ENCODE data around the gene GPR152. TPM values are rescaled to one million over a fixed set of nuclear protein-coding genes. Genes with fewer than 3 reads are reported as not detected.

GPR152 gene
- total and polyA plus RNA-seq, 7 donors = not detected

DNA sequence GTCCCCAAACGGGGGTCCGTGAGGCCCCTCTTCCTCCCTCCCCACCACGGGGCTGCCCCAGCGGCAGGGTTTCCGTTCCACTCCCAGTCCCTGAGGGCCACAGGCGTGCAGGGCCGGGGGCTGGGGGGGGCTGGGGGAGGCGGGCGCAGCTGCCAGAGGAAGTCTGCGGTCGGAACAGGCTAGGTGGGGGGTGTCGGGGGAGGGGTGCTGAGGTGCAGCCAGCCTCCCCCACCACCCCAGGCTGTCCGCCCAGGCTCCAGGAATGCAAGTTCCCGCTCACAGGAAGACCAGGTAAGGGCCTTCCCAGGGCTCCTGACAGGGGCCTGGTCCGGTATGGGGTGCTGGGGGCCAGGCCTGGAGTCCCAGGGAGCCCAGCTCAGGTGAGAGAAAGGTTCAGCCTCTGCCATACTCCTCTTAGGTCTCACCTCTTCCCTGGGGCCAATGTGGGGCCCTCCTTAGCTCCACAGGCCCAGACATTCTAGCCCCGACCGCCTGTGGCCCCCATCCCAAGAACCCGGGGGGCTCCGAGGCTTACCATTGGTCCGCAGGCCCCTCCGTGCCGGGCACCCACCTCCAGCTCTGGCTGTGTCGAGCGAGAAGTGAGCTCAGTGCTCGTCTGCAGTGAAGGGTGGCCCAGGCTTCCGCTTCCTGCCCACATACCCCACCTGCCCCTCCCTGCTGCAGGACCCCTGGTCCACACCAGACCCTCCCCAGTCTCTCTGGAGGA lies 15.3 kb downstream of the GPR152 start, which contains the start of gene PTPRCAP:
Gene PTPRCAP (minus strand): TSS at position 601 of the 727 bp plus-strand sequence. CDS start 63 bp downstream, at position 538.
- TF ChIP-seq POLR2AphosphoS5 (IDR thresholded peaks at IDR 0.05) (no peak), POLR2A (IDR thresholded peaks at IDR 0.05) (no peak), EP300 (IDR thresholded peaks at IDR 0.05) (no peak)
- TF ChIP-seq, protein P1, sequence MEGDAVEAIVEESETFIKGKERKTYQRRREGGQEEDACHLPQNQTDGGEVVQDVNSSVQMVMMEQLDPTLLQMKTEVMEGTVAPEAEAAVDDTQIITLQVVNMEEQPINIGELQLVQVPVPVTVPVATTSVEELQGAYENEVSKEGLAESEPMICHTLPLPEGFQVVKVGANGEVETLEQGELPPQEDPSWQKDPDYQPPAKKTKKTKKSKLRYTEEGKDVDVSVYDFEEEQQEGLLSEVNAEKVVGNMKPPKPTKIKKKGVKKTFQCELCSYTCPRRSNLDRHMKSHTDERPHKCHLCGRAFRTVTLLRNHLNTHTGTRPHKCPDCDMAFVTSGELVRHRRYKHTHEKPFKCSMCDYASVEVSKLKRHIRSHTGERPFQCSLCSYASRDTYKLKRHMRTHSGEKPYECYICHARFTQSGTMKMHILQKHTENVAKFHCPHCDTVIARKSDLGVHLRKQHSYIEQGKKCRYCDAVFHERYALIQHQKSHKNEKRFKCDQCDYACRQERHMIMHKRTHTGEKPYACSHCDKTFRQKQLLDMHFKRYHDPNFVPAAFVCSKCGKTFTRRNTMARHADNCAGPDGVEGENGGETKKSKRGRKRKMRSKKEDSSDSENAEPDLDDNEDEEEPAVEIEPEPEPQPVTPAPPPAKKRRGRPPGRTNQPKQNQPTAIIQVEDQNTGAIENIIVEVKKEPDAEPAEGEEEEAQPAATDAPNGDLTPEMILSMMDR (IDR thresholded peaks at IDR 0.05) = no peak
- intact Hi-C loops (cut with DNase I) = no loop called here
- Histone ChIP-seq H3K4me3 (peak within 1 kb of the TSS in 1 of 4 donors; percentile 4), H3K27ac (peak within 1 kb of the TSS; percentile 31 to 49 (median 34)), H3K4me1 (peaks cover 0 to 33% (median 20%) of the 10 kb centered on the region in 4 donors), H3K9me3 (no peaks in the 10 kb centered on the region), H3K36me3 (peaks cover 12 to 87% (median 49%) of the 10 kb centered on the region in 4 donors), H3K27me3 (no peaks in the 10 kb centered on the region)
- WGBS, 2 donors = 45 to 76% methylated on average over 26 of the region's 26 CpGs
- DNase-seq = no peak

DNA sequence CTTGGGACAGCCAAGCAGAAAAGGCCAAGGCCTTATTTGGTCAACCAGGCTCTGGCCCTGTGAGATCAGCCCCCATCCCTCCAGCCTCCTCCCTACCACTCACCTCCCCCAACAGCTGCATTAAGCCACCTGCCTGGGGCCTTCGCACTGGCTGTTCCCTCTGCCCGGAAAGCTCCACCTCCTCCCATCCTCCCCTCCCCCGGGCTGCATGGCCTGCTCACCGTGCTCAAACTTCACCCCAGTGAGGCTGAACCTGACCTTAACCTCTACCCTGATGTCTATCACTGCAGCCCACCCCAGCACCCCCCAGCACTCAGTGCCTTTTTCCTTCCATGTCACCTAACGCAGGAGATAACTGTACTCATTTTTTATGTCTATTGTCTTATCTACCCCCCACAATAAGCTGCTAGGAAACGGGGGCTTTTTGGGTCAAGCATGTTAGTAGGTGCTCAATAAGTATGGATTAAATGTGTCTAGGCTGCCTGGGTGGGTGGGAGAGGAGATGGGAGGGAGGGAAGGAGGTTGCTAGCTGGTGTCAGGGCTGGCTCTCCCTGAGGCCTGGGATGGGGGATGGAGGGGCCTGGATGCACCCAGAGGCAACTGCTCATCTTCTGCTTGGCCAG lies 16.0 kb downstream of the GPR152 start:
- TF ChIP-seq, protein P1 (IDR thresholded peaks at IDR 0.05) = no peak
- TF ChIP-seq POLR2AphosphoS5 (IDR thresholded peaks at IDR 0.05) = no peak
- no peak for TF ChIP-seq POLR2A (IDR thresholded peaks at IDR 0.05)
- TF ChIP-seq EP300 (IDR thresholded peaks at IDR 0.05) = no peak
- intact Hi-C loops (cut with DNase I) = no loop called here
- no peaks in the 10 kb centered on the region for H3K9me3 ChIP-seq
- H3K27me3 ChIP-seq = no peaks in the 10 kb centered on the region
- H3K27ac ChIP-seq = peak overlapping the region in 3 of 4 donors; percentile 31 to 49 (median 37)
- 36 to 56% methylated on average over 6 of the region's 6 CpGs for WGBS, 2 donors
- no peak overlapping the region for H3K4me3 ChIP-seq
- peaks cover 17 to 87% (median 51%) of the 10 kb centered on the region in 4 donors for H3K36me3 ChIP-seq
- H3K4me1 ChIP-seq = peaks cover 0 to 28% (median 16%) of the 10 kb centered on the region in 4 donors
- DNase-seq = no peak

DNA sequence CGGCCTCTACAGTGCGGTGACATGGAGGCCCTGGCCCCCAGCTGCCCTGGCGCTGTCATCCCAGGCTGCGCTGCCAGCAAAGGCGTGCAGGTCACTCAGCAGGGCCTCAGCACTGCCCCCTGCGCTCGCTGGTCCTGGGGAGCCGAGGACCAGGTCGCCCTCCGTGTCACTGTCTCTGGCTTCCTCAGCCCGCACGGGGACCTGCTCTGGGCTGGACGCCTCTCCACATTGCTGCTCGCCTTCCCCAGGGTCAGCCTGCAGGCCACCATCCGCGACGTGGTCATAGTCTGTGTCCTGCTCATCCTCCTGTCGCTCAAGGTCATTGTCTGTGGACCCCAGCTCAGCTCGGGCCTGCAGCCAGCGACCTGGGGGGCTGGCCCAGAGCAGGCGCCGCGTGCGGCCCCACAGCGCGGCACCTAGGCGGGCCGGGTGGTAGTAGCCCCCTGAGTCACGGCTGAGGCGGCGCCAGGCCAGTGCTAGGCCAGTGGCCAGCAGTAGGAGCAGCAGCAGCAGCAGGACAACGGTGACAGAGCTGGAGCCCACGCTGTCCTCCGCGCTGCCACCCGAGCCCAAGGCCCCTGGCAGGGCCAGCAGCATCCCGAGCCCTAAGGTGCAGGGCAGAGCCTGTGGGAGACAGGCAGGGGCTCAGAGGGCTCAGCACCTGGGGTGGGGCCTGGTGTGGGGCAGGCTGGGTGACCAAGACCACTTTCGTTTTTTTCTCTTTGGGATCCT lies 16.6 kb downstream of the GPR152 start:
- DNase-seq = no peak
- H3K27ac ChIP-seq = peak overlapping the region; percentile 17 to 49 (median 22)
- no peaks in the 10 kb centered on the region for H3K9me3 ChIP-seq
- H3K4me3 ChIP-seq = no peak overlapping the region
- 79 to 89% methylated on average over 38 of the region's 38 CpGs for WGBS, 2 donors
- intact Hi-C loops (cut with DNase I) = no loop called here
- no peak for TF ChIP-seq POLR2AphosphoS5 (IDR thresholded peaks at IDR 0.05)
- no peak for TF ChIP-seq POLR2A (IDR thresholded peaks at IDR 0.05)
- TF ChIP-seq EP300 (IDR thresholded peaks at IDR 0.05) = no peak
- TF ChIP-seq, protein P1 (IDR thresholded peaks at IDR 0.05) = no peak
- H3K27me3 ChIP-seq = no peaks in the 10 kb centered on the region
- peaks cover 0 to 27% (median 16%) of the 10 kb centered on the region in 4 donors for H3K4me1 ChIP-seq
- H3K36me3 ChIP-seq = peaks cover 17 to 87% (median 50%) of the 10 kb centered on the region in 4 donors

DNA sequence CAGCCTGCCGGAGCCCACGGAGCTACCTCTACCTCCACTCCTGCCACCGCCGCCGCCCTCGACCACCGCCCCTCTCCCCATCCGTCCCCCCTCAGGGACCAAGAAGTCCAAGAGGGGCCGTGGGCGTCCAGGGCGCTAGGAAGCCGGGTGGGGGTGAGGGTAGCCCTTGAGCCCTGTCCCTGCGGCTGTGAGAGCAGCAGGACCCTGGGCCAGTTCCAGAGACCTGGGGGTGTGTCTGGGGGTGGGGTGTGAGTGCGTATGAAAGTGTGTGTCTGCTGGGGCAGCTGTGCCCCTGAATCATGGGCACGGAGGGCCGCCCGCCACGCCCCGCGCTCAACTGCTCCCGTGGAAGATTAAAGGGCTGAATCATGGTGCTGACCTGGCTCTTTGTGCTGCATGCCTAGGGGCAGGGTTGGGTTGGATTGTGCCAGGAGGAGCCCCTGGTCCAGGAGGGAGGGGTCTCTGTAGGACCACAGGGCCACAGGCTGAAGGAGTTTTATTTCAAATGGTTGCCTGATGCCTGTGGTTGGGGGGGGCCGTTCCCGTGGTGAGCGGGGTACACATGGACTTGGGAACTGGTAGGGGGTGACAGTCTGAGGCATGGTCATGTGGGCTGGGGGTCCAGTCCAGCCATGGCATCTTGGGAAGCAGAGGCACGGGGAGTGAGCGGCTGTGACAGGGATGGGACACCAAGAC lies 17.4 kb downstream of the GPR152 start:
- H3K4me3 ChIP-seq = no peak overlapping the region
- 72 to 83% methylated on average over 26 of the region's 26 CpGs for WGBS, 2 donors

More for the DNA sequence above, 17.4 kb downstream of the GPR152 start:
- H3K27ac ChIP-seq = peak overlapping the region in 1 of 4 donors; percentile 49
- intact Hi-C loops (cut with DNase I) = no loop called here
- H3K9me3 ChIP-seq = no peaks in the 10 kb centered on the region
- DNase-seq = no peak
- H3K4me1 ChIP-seq = peaks cover 0 to 26% (median 13%) of the 10 kb centered on the region in 4 donors
- no peaks in the 10 kb centered on the region for H3K27me3 ChIP-seq
- TF ChIP-seq EP300 (IDR thresholded peaks at IDR 0.05) (no peak), POLR2AphosphoS5 (IDR thresholded peaks at IDR 0.05) (no peak), POLR2A (IDR thresholded peaks at IDR 0.05) (no peak)
- TF ChIP-seq, protein P1 (IDR thresholded peaks at IDR 0.05) = no peak
- peaks cover 17 to 87% (median 47%) of the 10 kb centered on the region in 4 donors for H3K36me3 ChIP-seq

All from sigmoid colon (tissue), 7 donors.